A172 (cell line): ENCODE results near the gene OGDH. TPM values are rescaled to one million over a fixed set of nuclear protein-coding genes. Genes with fewer than 3 reads are reported as not detected.
A peak's percentile ranks its signal among the peaks of the same experiment; 100 is the strongest.

Source experiments
- DNase-seq: peaks from one replicate; pipeline ENCODE4 v3.0.0-alpha.2; 2015; ENCODE audit warnings: low spot score
- total RNA-seq: library from RNA; depleted of rRNA; stranded (reverse); fragments of >200 nt; shearing (Covaris generic); gene quantifications from 2 replicates; pipeline ENCODE4 v1.2.3, GENCODE V29; 2014

Gene OGDH
- total RNA-seq, 1 experiment from 2014 or later, result 84.1 TPM

DNA sequence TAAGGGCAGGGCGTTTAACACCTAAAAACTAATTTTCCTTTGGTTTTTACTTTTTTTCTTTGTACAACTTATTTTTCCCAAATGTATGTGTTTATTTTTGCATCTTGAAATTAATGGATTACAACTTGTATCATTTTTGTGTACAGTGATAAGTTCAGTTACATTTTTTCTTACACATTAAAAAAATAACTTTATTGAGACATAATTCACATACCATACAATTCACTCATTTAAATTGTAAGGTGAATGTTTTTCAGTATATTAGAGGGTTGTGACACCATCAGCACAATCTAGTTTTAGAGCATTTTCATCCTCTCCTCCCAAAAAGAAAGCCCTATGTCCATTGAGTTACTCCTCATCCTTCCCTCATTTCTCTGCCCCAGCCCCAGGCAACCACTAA lies 11.6 kb downstream of the OGDH start:
- no peak for DNase-seq

DNA sequence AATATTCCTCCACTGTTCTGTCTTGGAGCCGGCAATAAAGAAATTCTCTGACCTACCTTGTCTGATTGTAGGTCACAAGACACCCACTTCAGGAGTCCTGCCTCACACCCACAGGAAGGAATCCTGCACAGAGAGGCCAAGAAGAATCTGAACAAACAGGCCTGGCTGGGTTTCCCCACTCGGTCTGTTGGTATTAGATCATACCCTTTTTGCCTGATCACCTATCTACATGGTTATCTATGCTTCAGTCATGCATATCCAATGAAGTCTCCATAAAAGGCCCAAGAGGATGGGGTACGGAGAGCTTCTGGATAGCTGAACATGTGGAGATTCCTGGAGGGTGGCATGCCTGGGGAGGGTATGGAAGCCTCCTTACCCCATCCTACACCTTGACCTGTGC lies 12.3 kb downstream of the OGDH start:
- no peak for DNase-seq

DNA sequence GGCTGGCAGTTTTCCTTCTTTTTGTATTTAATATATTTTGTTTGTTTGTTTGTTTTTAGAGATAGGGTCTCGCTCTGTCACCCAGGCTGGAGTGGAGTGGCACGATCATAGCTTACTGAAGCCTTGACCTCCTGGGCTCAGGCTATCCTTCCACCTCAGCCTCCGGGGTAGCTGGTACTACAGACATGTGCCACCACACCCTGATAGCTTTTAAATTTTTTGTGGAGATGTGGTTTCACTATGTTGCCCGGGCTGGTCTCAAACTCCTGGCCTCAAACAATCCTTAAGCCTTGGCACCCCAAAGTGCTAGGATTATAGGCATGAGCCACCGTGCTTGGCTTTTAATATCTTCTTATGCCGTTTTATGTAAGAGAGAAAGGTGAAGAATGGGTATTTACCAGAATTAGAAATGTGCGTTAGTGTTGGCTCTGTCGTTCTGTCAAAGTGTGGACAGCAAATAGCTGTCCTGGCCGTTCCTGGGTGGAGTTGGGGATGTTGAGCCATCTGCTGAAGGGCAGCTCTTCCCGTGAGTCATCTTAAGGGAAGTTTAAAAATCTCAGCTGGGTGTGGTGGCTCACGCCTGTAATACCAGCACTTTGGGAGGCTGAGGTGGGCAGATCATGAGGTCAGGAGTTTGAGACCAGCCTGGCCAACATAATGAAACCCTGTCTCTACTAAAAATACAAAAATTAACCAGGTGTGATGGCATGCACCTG lies 14.8 kb downstream of the OGDH start:
- peak; percentile 67 for DNase-seq

- no peak for DNase-seq
Measured at GRCh38 chr7:44621750-44622103, 15.3 kb downstream of the OGDH start.

- no peak for DNase-seq
Measured at GRCh38 chr7:44622342-44623151, 16.1 kb downstream of the OGDH start.

DNA sequence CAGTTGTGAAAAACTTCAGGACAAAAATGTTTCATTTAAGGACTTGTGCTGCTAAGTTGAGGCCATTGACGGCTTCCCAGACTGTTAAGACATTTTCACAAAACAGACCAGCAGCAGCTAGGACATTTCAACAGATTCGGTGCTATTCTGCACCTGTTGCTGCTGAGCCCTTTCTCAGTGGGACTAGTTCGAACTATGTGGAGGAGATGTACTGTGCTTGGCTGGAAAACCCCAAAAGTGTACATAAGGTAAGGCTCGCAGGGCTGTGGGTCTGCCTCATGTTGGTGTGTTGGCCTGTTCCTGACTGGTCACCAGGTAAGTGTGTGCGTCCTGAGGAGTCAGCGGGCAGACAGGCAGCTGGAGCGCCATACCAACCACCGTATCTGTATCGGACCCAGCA lies 17.9 kb downstream of the OGDH start:
- DNase-seq, result no peak

- no peak for DNase-seq
Measured at GRCh38 chr7:44625526-44626471, 19.4 kb downstream of the OGDH start.

DNA sequence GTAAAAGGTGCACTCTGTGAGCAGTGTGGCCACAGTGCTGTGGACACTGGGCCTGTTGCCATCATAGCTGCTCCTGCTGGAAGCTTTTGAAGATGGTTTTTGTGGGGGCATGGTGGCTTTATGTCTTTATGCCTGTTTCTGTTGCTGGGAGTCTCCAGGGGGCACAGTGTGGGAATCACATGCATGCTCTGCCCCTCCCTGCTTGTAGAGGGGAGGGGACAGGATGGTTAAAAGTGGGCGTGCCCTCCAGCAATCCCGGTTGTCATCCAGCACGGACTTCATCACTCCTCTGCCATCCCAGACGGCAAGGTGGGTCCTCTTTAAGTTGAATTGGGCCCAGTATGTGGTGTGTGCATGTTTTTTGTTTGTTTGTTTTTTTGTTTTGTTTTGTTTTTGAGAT lies 20.2 kb downstream of the OGDH start:
- DNase-seq, result no peak

DNA sequence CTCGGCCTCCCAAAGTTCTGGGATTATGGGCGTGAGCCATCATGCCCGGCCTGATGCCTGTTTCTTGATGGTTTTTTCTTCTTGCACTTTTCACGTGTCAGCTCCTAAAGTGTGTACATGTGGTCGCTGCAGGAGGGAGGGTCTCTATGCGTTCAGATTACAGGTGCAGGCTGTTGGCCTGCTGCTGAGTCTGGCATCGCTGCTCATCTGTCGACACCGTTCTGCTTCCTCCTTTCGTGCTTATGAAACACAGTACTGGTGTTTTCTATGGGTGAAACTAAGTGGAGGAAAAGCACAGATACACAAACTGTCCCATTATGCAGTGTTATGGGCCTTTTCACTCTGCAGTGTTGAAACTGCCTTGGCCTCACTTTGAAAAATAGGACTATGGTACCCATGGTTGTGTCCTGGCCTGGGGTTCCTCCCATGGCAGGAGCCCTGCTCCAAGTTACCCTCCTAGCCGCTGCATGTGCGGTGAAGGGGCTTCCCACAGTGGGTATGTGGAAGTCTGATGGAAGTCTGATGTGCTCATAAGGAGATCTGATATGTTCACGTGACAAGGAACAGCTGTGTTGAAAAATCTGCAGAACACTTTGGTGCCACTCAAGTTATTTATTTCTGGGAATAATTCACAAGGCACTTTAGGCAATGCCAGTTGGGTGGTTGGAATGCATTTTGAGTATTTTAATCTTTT lies 23.5 kb downstream of the OGDH start:
- DNase-seq, result no peak

DNA sequence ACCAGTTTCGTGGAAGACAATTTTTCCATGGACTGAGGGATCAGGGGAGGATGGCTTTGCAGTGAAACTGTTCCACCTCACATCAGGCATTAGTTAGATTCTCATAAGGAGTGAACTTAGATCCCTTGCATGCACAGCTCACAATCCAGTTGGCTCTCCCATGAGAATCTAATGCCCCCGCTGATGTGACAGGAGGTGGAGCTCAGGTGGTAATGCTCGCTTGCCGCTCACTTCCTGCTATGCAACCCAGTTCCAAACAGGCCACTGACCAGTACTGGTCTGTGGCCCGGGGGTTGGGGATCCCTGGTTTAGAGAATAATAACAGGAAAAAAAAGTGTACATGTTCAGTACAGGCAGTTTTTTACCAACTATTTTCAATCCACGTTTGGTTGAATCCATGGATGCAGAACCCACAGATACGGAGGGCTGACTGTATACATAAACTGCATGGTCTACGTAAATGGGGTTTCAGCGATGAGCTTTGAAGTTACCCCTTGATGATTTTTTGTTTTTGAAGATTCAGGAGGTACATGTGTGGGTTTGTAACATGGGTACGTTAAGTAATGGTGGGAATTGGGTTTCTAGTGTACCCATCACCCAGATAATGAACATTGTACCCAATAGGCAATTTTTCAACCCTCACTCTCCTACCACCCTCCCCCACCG lies 24.5 kb downstream of the OGDH start:
- DNase-seq, result no peak

GRCh38 chr7:44631458-44632115 lies 25.2 kb downstream of the OGDH start:
- no peak for DNase-seq

DNA sequence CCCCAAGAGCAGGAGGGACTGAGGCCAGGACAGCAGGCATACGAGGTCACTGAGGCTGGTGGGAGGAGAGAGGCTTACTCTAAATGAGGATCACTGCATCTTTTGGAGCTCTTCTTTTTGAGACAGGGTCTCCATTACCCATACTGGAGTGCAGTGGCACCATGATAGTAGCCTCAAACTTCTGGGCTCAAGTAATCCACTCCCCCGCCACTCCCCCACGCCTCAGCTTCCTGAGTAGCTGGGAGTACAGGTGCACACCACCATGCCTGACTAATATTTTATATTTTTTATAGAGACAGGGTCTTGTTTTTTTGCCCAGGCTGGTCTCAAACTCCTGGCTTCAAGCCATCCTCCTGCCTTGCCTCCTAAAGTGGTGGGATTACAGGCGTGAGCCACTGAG lies 25.8 kb downstream of the OGDH start:
- no peak for DNase-seq

- DNase-seq, result peak; percentile 97
Measured at GRCh38 chr7:44633254-44634186, 27.1 kb downstream of the OGDH start.

GRCh38 chr7:44634187-44634838 lies 27.9 kb downstream of the OGDH start:
- DNase-seq, result peak; percentile 42

- DNase-seq, result peak; percentile 63
Measured at GRCh38 chr7:44634839-44635591, 28.6 kb downstream of the OGDH start.

DNA sequence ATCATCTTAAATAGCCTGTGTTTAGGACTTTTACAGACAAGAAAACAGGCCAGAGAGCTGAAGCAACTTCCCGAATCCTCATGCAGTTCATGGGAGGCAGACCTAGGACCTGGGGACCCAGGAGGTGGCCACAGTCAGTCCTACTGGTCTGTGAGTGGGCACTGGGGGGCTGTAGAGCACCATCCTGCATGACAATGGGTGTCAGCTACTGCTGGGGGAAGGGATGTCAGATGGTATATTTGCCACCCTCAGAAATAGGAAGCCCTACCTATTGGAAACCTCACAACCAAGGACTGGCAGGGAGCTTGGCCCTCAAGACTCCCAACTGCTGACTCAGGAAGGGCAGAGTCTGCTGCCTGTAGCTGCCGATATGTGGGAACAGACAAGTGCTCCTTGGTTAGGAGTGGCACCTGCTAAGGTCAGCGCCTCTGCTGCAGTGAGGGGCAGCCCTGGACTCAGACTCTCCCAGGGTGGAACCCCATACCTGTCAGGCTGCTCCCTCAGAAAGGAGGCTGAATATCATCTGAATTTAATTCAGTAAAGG lies 29.7 kb downstream of the OGDH start:
- no peak for DNase-seq

DNA sequence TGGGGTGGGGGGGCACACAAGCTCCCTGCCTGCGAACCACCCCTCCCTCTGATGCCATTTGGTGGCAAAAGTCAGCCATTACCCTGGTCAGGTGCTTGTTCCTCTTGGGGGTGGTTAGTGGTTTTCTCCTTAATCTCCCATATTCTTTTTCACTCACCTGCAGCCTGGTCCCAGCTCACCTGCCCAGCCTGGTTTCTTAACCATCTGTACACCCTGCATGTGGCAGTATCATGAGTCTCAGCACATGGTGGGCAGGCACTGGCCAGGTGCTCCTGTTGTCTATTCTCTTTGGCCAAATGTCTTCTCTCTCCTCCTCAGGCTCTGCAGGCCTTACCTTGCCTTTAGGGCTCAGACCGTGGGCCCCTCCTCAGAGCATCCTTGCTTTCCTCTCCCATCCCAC lies 30.5 kb downstream of the OGDH start:
- DNase-seq, result no peak
